Stimulated activated CD8-positive, alpha-beta memory T cell treated with anti-CD3 and anti-CD28 coated beads, Interleukin-15, amount 100 ng/mL, for 1 hour (primary cell): Measurements from ENCODE around the gene RFX3.

ENCODE experiments used
- DNase-seq: peaks from one replicate; pipeline ENCODE4 v3.0.0-alpha.2; 2020; ENCODE audit warnings: low read depth

RFX3 gene

GRCh38 chr9:3475300-3476020 is 50.3 kb downstream of the RFX3 start:
- no peak for DNase-seq

GRCh38 chr9:3474821-3475220 is 51.0 kb downstream of the RFX3 start:
- no peak for DNase-seq

- DNase-seq, result no peak
Observed at GRCh38 chr9:3473405-3473804, 52.4 kb downstream of the RFX3 start.

- no peak for DNase-seq
Observed at GRCh38 chr9:3471883-3472282, 53.9 kb downstream of the RFX3 start.

GRCh38 chr9:3468421-3469205 is 57.2 kb downstream of the RFX3 start:
- no peak for DNase-seq

- DNase-seq, result no peak
Observed at GRCh38 chr9:3467593-3468219, 58.1 kb downstream of the RFX3 start.

- no peak for DNase-seq
Observed at GRCh38 chr9:3464033-3464638, 61.7 kb downstream of the RFX3 start.

- DNase-seq, result no peak
Observed at GRCh38 chr9:3458806-3459475, 66.9 kb downstream of the RFX3 start.

- DNase-seq, result no peak
Observed at GRCh38 chr9:3457175-3457574, 68.6 kb downstream of the RFX3 start.

GRCh38 chr9:3455717-3456116 is 70.1 kb downstream of the RFX3 start:
- no peak for DNase-seq

- no peak for DNase-seq
Observed at GRCh38 chr9:3455094-3455493, 70.7 kb downstream of the RFX3 start.

GRCh38 chr9:3451956-3452355 is 73.8 kb downstream of the RFX3 start:
- no peak for DNase-seq

- no peak for DNase-seq
Observed at GRCh38 chr9:3447788-3448187, 78.0 kb downstream of the RFX3 start.

- no peak for DNase-seq
Observed at GRCh38 chr9:3447143-3447542, 78.7 kb downstream of the RFX3 start.

- no peak for DNase-seq
Observed at GRCh38 chr9:3446313-3446712, 79.5 kb downstream of the RFX3 start.

- no peak for DNase-seq
Observed at GRCh38 chr9:3444016-3444415, 81.8 kb downstream of the RFX3 start.

GRCh38 chr9:3441197-3441816 is 84.5 kb downstream of the RFX3 start:
- DNase-seq, result no peak

GRCh38 chr9:3436629-3437420 is 89.0 kb downstream of the RFX3 start:
- no peak for DNase-seq

- no peak for DNase-seq
Observed at GRCh38 chr9:3435732-3436131, 90.1 kb downstream of the RFX3 start.

- DNase-seq, result no peak
Observed at GRCh38 chr9:3434594-3434993, 91.2 kb downstream of the RFX3 start.

GRCh38 chr9:3433754-3434153 is 92.0 kb downstream of the RFX3 start:
- DNase-seq, result no peak
